ENCODE measurements around the gene GRHL1. TPM values are rescaled to one million over a fixed set of nuclear protein-coding genes. Genes with fewer than 3 reads are reported as not detected.
A peak's percentile ranks its signal among the peaks of the same experiment; 100 is the strongest.
"Not testable (repeated sequence)": the region's sequence is repeated elsewhere in the genome, so short reads cannot be mapped to it uniquely, and the experiment has no call there.

GRHL1 gene
- polyA plus RNA-seq, 1 of the 3 experiments (the other 2 are of a cell fraction) = 1.0 TPM

GRCh38 chr2:9918275-9918674, 33.2 kb upstream of the GRHL1 start:
- H3K9me3 ChIP-seq = no peaks in the 10 kb centered on the region
- no peak overlapping the region for H2AFZ ChIP-seq (ENCODE audit: low read depth)
- no peak overlapping the region for H3K9ac ChIP-seq
- H3K79me2 ChIP-seq (ENCODE audit: insufficient read depth) = no peaks in the 10 kb centered on the region; the same call in 1 of the 2 replicates
- H3F3A ChIP-seq (replicated peaks; ENCODE audit: insufficient read depth) = no peaks in the 10 kb centered on the region
- POLR2A ChIA-PET = no interaction called here
- no peak for DNase-seq
- no peaks in the 10 kb centered on the region for H4K20me1 ChIP-seq (ENCODE audit: insufficient read depth)
- H3K4me3 ChIP-seq (ENCODE audit: low read depth in 2 of 2, low read length in 1 of 2) = no peak overlapping the region
- H3K9me2 ChIP-seq = no peaks in the 10 kb centered on the region
- 67% methylated on average over 2 of the region's 2 CpGs for WGBS (ENCODE audit: low lambda C conversion rate)
- 0 out of 2 replicates have a peak, but pooled peaks have one; percentile 20 for TF ChIP-seq TCF12 (IDR thresholded peaks at IDR 0.05)
- peak; percentile 14; the same call in 1 of the 2 replicates for TF ChIP-seq FOSL2 (IDR thresholded peaks at IDR 0.05; ENCODE audit: borderline replicate concordance, low read depth)
- TF ChIP-seq MXI1 (IDR thresholded peaks at IDR 0.05; ENCODE audit: low read depth, low read length) = no peak
- no peaks in the 10 kb centered on the region for H3K27me3 ChIP-seq (ENCODE audit: insufficient read depth)
- CTCF ChIA-PET = interaction anchor here (1.0 to 1.2 kb wide), 2 partner anchors 104 to 119 kb away, joined by 3 to 4 read pairs; no protein-coding TSS in a partner anchor
- H3K27ac ChIP-seq (ENCODE audit: low read depth in 2 of 2, low read length in 1 of 2) = peak overlapping the region in 1 of 2 experiments; percentile 9; a peak in 2 of 4 replicates
- H3K36me3 ChIP-seq (replicated peaks in 1 of 2; ENCODE audit: control insufficient read depth in 1 of 2, insufficient read depth in 2 of 2, low read length in 1 of 2) = peaks cover 50 to 65% of the 10 kb centered on the region in 2 experiments
- H3K4me2 ChIP-seq = no peak overlapping the region
- peaks cover 0 to 14% of the 10 kb centered on the region in 2 experiments; a peak in 2 of 4 replicates for H3K4me1 ChIP-seq (ENCODE audit: control insufficient read depth in 1 of 2, insufficient read depth in 2 of 2, low read depth in 1 of 2, low read length in 1 of 2)

GRCh38 chr2:9919512-9919911, 32.0 kb upstream of the GRHL1 start:
- Histone ChIP-seq H3K36me3 (replicated peaks in 1 of 2; ENCODE audit: control insufficient read depth in 1 of 2, insufficient read depth in 2 of 2, low read length in 1 of 2) (peaks cover 43 to 61% of the 10 kb centered on the region in 2 experiments), H3K9ac (no peak overlapping the region), H4K20me1 (ENCODE audit: insufficient read depth) (no peaks in the 10 kb centered on the region), H3K79me2 (ENCODE audit: insufficient read depth) (no peaks in the 10 kb centered on the region; the same call in 1 of the 2 replicates), H3K4me3 (ENCODE audit: low read depth in 2 of 2, low read length in 1 of 2) (no peak overlapping the region), H3K9me3 (no peaks in the 10 kb centered on the region), H3K27ac (ENCODE audit: low read depth in 2 of 2, low read length in 1 of 2) (no peak overlapping the region), H3K4me2 (no peak overlapping the region), H2AFZ (ENCODE audit: low read depth) (no peak overlapping the region), H3K27me3 (ENCODE audit: insufficient read depth) (no peaks in the 10 kb centered on the region), H3K4me1 (ENCODE audit: control insufficient read depth in 1 of 2, insufficient read depth in 2 of 2, low read depth in 1 of 2, low read length in 1 of 2) (peaks cover 0 to 11% of the 10 kb centered on the region in 2 experiments; a peak in 3 of 4 replicates), H3K9me2 (no peaks in the 10 kb centered on the region), H3F3A (replicated peaks; ENCODE audit: insufficient read depth) (no peaks in the 10 kb centered on the region)
- ChIA-PET POLR2A (no interaction called here), CTCF (interaction anchor here (1.0 to 1.8 kb wide), 3 partner anchors 65 to 153 kb away, joined by 4 to 6 read pairs (median 4); partner anchors contain the start of gene TAF1B)
- no peak for TF ChIP-seq MAX (IDR thresholded peaks at IDR 0.05; ENCODE audit: low read depth)
- TF ChIP-seq USF1 (IDR thresholded peaks at IDR 0.05; ENCODE audit: borderline replicate concordance, low read depth) = no peak
- no peak for TF ChIP-seq EP300 (IDR thresholded peaks at IDR 0.05; ENCODE audit: borderline replicate concordance in 1 of 2, low read depth in 1 of 2, low read length in 1 of 2)
- WGBS (ENCODE audit: low lambda C conversion rate) = 81% methylated on average over 3 of the region's 3 CpGs
- no peak for DNase-seq

- POLR2A ChIA-PET; H3K4me3 ChIP-seq (ENCODE audit: low read depth in 2 of 2, low read length in 1 of 2); H3K9me2 ChIP-seq; H3K27me3 ChIP-seq (ENCODE audit: insufficient read depth); H4K20me1 ChIP-seq (ENCODE audit: insufficient read depth); H3K79me2 ChIP-seq (ENCODE audit: insufficient read depth); H2AFZ ChIP-seq (ENCODE audit: low read depth); H3K4me2 ChIP-seq; H3K9ac ChIP-seq; H3K27ac ChIP-seq (ENCODE audit: low read depth in 2 of 2, low read length in 1 of 2); H3F3A ChIP-seq (replicated peaks; ENCODE audit: insufficient read depth); H3K9me3 ChIP-seq; CTCF ChIA-PET; H3K4me1 ChIP-seq (ENCODE audit: control insufficient read depth in 1 of 2, insufficient read depth in 2 of 2, low read depth in 1 of 2, low read length in 1 of 2); DNase-seq: not testable (repeated sequence)
- 79% methylated on average over 2 of the region's 2 CpGs for WGBS (ENCODE audit: low lambda C conversion rate)
- H3K36me3 ChIP-seq (replicated peaks in 1 of 2; ENCODE audit: control insufficient read depth in 1 of 2, insufficient read depth in 2 of 2, low read length in 1 of 2) = peaks cover 12 to 18% of the 10 kb centered on the region in 2 experiments
Observed at GRCh38 chr2:9927020-9927419, 24.5 kb upstream of the GRHL1 start.

All from SK-N-SH (cell line).